HCT116 (cell line): ENCODE measurements around the gene SLC35C1. TPM values are rescaled to one million over a fixed set of nuclear protein-coding genes. Genes with fewer than 3 reads are reported as not detected.

Experiments
- ATAC-seq: fragments of 200-7000 bp; cut with Tn5 transposase; 2 replicates; pipeline ENCODE4 v1.9.1; 2020; ENCODE audit warnings: mild to moderate bottlenecking, moderate library complexity
- BruUV-seq: library from RNA; stranded (reverse); fragments of 400-500 nt; replicated peaks from 2 replicates; lab custom pipeline; 2021; lab: Mats Ljungman, UMichigan
- CTCF ChIA-PET: fragments of 300-600 bp; sonication (Branson Sonifier 250); formaldehyde crosslinking; loops from one replicate; lab custom pipeline; 2021; ENCODE audit warnings: antibody characterized with exemption; lab: Charles Lee
- POLR2A ChIA-PET: fragments of 300-600, 350-600 bp; sonication (Branson Sonifier 250); formaldehyde crosslinking; loops from one replicate; lab custom pipeline; 2021; ENCODE audit warnings: antibody characterized with exemption; lab: Charles Lee
- RAD21 ChIA-PET, 2 experiments: fragments of 300-600 bp; sonication (Branson Sonifier 250); formaldehyde crosslinking; loops; one replicate each; lab custom pipeline; 2023; ENCODE audit warnings: low total read pairs in 2 of 2; ENCODE audit not compliant: uncharacterized antibody in 2 of 2, unreplicated experiment in 2 of 2, low non-redundant PET in 1 of 2; lab: Charles Lee
- DNase-seq: peaks from one replicate; pipeline ENCODE4 v3.0.0-alpha.2; 2010; ENCODE audit warnings: low read depth, low spot score
- H2AFZ ChIP-seq: fragments of 200-600 bp; shearing (Covaris generic), sonication (generic); 2 replicates; pipeline ENCODE4 v1.6.1; 2017; ENCODE audit warnings: low read depth, mixed run types, mixed read lengths, antibody characterized with exemption, low read length; ENCODE audit not compliant: poor library complexity, severe bottlenecking
- H3K27ac ChIP-seq: 2 replicates; pipeline ENCODE4 v1.5.1; 2012; ENCODE audit warnings: low read depth, low read length
- H3K27me3 ChIP-seq: fragments of 200-600 bp; sonication (generic); 2 replicates; pipeline ENCODE4 v1.6.1; 2016; ENCODE audit warnings: mixed run types, low read length, mixed read lengths; ENCODE audit not compliant: insufficient read depth
- H3K36me3 ChIP-seq, 2 experiments: fragments of 200-500 bp in 1 of 2; fragments of 200-600 bp in 1 of 2; sonication (Bioruptor generic) in 1 of 2; sonication (generic) in 1 of 2; 2 replicates each; pipeline versions ENCODE4 v1.5.1 to v1.6.1; 2014 to 2016; ENCODE audit warnings: low read length in 2 of 2, inconsistent platforms in 1 of 2, mixed read lengths in 1 of 2, mixed run types in 1 of 2; ENCODE audit not compliant: insufficient read depth in 2 of 2, control insufficient read depth in 1 of 2
- H3K4me1 ChIP-seq, 2 experiments: fragments of 200-600 bp in 1 of 2; sonication (generic) in 1 of 2; 2 replicates each; pipeline versions ENCODE4 v1.5.1 to v1.6.1; 2012 to 2017; ENCODE audit warnings: low read length in 2 of 2, inconsistent platforms in 1 of 2, mild to moderate bottlenecking in 1 of 2, mixed read lengths in 1 of 2, mixed run types in 1 of 2, moderate library complexity in 1 of 2; ENCODE audit not compliant: insufficient read depth in 2 of 2, control insufficient read depth in 1 of 2
- H3K4me2 ChIP-seq: fragments of 200-600 bp; sonication (generic); 2 replicates; pipeline ENCODE4 v1.6.1; 2017; ENCODE audit warnings: mixed run types, low read length, mixed read lengths
- H3K4me3 ChIP-seq, 2 experiments: fragments of 200-600 bp in 1 of 2; sonication (generic) in 1 of 2; replicated peaks in 1 of 2; 2 replicates each; pipeline ENCODE4 v1.5.1; 2011 to 2016; ENCODE audit warnings: low read length in 2 of 2, control low read depth in 1 of 2, low read depth in 1 of 2, mild to moderate bottlenecking in 1 of 2, mixed read lengths in 1 of 2, mixed run types in 1 of 2
- H3K79me2 ChIP-seq: fragments of 200-600 bp; sonication (generic); 2 replicates; pipeline ENCODE4 v1.6.1; 2017; ENCODE audit warnings: mild to moderate bottlenecking, mixed run types, low read length, moderate library complexity, mixed read lengths; ENCODE audit not compliant: insufficient read depth
- H3K9ac ChIP-seq: fragments of 200-600 bp; sonication (generic); 2 replicates; pipeline ENCODE4 v1.6.1; 2016; ENCODE audit warnings: low read length, mixed read lengths
- H3K9me2 ChIP-seq: fragments of 200-600 bp; sonication (generic), shearing (Covaris generic); 2 replicates; pipeline ENCODE4 v1.6.1; 2017; ENCODE audit warnings: mixed run types, mild to moderate bottlenecking, moderate library complexity; ENCODE audit not compliant: insufficient read depth
- H3K9me3 ChIP-seq, 2 experiments: fragments of 200-500 bp in 1 of 2; fragments of 200-600 bp in 1 of 2; sonication (Bioruptor generic) in 1 of 2; sonication (generic) in 1 of 2; 2 replicates each; pipeline ENCODE4 v1.6.1; 2014 to 2017; ENCODE audit warnings: low read length in 2 of 2, mixed read lengths in 2 of 2, inconsistent platforms in 1 of 2, low read depth in 1 of 2, mild to moderate bottlenecking in 1 of 2, mixed run types in 1 of 2, moderate library complexity in 1 of 2; ENCODE audit not compliant: control insufficient read depth in 1 of 2, insufficient read depth in 1 of 2
- H4K20me1 ChIP-seq: fragments of 200-600 bp; sonication (generic), shearing (Covaris generic); 2 replicates; pipeline ENCODE4 v1.6.1; 2017; ENCODE audit warnings: mixed run types, mild to moderate bottlenecking, moderate library complexity; ENCODE audit not compliant: insufficient read depth
- CBX3 ChIP-seq: IDR thresholded peaks from 2 replicates; pipeline ENCODE4 v1.6.1; 2012; ENCODE audit warnings: low read depth
- CEBPB ChIP-seq: IDR thresholded peaks from 2 replicates; pipeline ENCODE4 v1.6.1; 2012; ENCODE audit warnings: low read depth
- EGR1 ChIP-seq: IDR thresholded peaks from 2 replicates; pipeline ENCODE4 v1.6.1; 2012; ENCODE audit warnings: low read depth
- ELF1 ChIP-seq: IDR thresholded peaks from 2 replicates; pipeline ENCODE4 v1.6.1; 2012; ENCODE audit warnings: low read depth, borderline replicate concordance
- EZH2phosphoT487 ChIP-seq: fragments of 200-600 bp; IDR thresholded peaks from 2 replicates; pipeline ENCODE4 v1.6.1; 2018; ENCODE audit warnings: antibody characterized with exemption, borderline replicate concordance
- POLR2A ChIP-seq: IDR thresholded peaks from 2 replicates; pipeline ENCODE4 v1.7.0; 2011; ENCODE audit warnings: borderline replicate concordance; ENCODE audit not compliant: insufficient read depth, insufficient read length; ENCODE audit errors: extremely low read depth
- POLR2AphosphoS5 ChIP-seq: IDR thresholded peaks from 2 replicates; pipeline ENCODE4 v1.6.1; 2011; ENCODE audit warnings: mild to moderate bottlenecking, low read depth, low read length, moderate library complexity
- RAD21 ChIP-seq: IDR thresholded peaks from 2 replicates; pipeline ENCODE4 v1.6.1; 2012; ENCODE audit warnings: low read depth, mild to moderate bottlenecking
- SIN3A ChIP-seq: IDR thresholded peaks from 2 replicates; pipeline ENCODE4 v1.6.1; 2012; ENCODE audit warnings: low read depth
- SRF ChIP-seq: IDR thresholded peaks from 2 replicates; pipeline ENCODE4 v1.6.1; 2012; ENCODE audit warnings: low read depth
- TCF7L2 ChIP-seq: IDR thresholded peaks from 2 replicates; pipeline ENCODE4 v1.7.0; 2011; ENCODE audit warnings: borderline replicate concordance, inconsistent platforms; ENCODE audit not compliant: insufficient read depth, insufficient read length; ENCODE audit errors: extremely low read depth
- ZFX ChIP-seq: fragments of 450-650 bp; IDR thresholded peaks from 2 replicates; pipeline ENCODE4 v1.6.1; 2017
- intact Hi-C: fragments of 100-400 bp; cut with micrococcal nuclease; formaldehyde crosslinking; loops from 2 replicates; pipeline ENCODE4 v1.10.0; 2022
- total RNA-seq: library from RNA; stranded (reverse); gene quantifications from one replicate; pipeline ENCODE4 v1.2.1, GENCODE V29; 2021; ENCODE audit not compliant: unreplicated experiment
- TF ChIP-seq, protein P1 (sequence below): IDR thresholded peaks from 2 replicates; pipeline ENCODE4 v1.6.1; 2012

SLC35C1 gene
- total RNA-seq, 1 experiment from 2014 or later, result 18.2 TPM

DNA sequence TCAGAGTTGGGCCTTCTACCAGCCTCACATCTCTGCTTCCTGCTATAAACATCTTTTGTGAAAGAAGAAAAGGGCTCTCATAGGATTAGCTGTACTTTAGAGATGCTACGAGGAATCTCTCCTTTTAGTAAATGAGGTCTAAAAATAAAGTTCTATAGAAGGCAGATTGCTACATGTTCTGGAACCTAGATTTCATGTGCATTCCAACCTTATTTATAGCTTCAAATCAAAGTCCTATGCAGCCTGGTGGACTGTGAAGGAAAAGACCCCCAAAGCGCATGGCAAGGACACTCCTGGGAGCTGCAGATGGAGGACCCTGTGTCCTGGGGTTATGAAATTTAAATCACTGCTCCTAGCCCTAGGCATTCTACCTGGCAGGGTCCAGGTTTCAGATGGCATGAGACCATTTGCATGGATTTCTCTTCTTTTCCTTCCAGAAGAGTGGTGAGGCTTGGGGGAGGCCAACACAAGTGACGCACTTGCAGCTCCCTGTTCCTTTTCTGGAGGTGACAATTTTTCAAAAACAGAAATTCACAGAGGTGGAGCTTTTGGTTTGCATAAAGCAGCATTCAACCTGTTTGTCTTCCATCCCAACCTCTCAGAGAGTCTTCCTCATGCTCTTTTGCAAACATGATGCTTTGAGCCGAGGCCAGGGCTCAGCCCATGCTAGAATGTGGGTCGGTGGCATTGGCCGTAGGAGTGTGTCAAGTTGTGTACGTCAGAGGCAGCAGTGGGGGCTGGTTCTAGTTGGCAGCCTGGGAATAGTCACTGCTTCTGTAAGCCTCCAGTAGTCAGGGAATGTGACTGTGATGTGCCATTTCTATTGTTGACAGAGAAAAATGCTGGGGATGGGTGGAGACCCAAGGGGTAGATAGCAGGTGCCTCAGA is 48.6 kb downstream of the SLC35C1 start:
- H4K20me1 ChIP-seq, result no peaks in the 10 kb centered on the region
- TF ChIP-seq EZH2phosphoT487, result no peak
- TF ChIP-seq SRF, result no peak
- TF ChIP-seq RAD21, result no peak
- no peak for TF ChIP-seq ELF1
- TF ChIP-seq TCF7L2, result no peak
- TF ChIP-seq, protein P1, sequence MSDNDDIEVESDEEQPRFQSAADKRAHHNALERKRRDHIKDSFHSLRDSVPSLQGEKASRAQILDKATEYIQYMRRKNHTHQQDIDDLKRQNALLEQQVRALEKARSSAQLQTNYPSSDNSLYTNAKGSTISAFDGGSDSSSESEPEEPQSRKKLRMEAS, result no peak
- TF ChIP-seq EGR1, result no peak
- no peak for TF ChIP-seq CBX3
- no peak for TF ChIP-seq POLR2A
- no peak for TF ChIP-seq ZFX
- peaks cover under 1 to 6% of the 10 kb centered on the region in 2 experiments; a peak in 3 of 4 replicates for H3K4me1 ChIP-seq
- no peaks in the 10 kb centered on the region for H3K9me3 ChIP-seq
- BruUV-seq, result no TSS peak
- ChIA-PET CTCF (no interaction called here), POLR2A (no interaction called here), RAD21 (no interaction called here)
- no peak overlapping the region for H3K4me2 ChIP-seq
- DNase-seq, result no peak
- no peak for ATAC-seq
- no peak overlapping the region for H3K4me3 ChIP-seq
- intact Hi-C loops, result no loop called here
- H3K27me3 ChIP-seq, result no peaks in the 10 kb centered on the region
- no peak overlapping the region for H3K27ac ChIP-seq
- H3K79me2 ChIP-seq, result peaks cover 30% of the 10 kb centered on the region
- H3K9me2 ChIP-seq, result no peaks in the 10 kb centered on the region
- H2AFZ ChIP-seq, result no peak overlapping the region
- no peak overlapping the region for H3K9ac ChIP-seq
- H3K36me3 ChIP-seq, result peaks cover under 1 to 5% of the 10 kb centered on the region in 2 experiments; a peak in 3 of 4 replicates

DNA sequence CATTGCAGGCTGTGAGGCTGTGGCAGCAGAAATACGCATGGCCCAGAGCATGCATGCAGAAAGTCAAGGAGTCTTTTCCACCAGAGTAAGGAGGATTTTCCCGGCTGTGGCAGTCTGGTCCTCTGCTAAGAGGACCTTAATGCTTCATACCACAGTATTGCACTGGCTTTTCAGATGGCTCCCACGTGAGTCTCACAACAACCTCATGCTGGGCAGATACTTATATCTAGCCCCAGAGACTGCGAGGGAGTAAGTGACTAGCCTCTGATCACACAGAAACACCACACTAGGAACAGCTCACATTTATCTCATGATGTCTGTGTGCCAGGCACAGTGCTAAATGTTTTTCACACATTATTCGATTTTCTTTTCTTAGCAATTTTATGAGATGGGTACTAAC is 50.4 kb downstream of the SLC35C1 start:
- POLR2A ChIA-PET, result no interaction called here
- peaks cover 0 to 5% of the 10 kb centered on the region in 2 experiments; a peak in 1 of 4 replicates for H3K4me1 ChIP-seq
- RAD21 ChIA-PET, result no interaction called here
- H4K20me1 ChIP-seq, result no peaks in the 10 kb centered on the region
- CTCF ChIA-PET, result no interaction called here
- intact Hi-C loops, result no loop called here
- H3K27me3 ChIP-seq, result no peaks in the 10 kb centered on the region
- H3K9me3 ChIP-seq, result no peaks in the 10 kb centered on the region
- no peak for ATAC-seq
- no peak overlapping the region for H3K4me2 ChIP-seq
- H3K9me2 ChIP-seq, result no peaks in the 10 kb centered on the region
- no peak overlapping the region for H2AFZ ChIP-seq
- no TSS peak for BruUV-seq
- TF ChIP-seq POLR2AphosphoS5, result no peak
- TF ChIP-seq, protein P1, result no peak
- no peak for TF ChIP-seq TCF7L2
- no peak for TF ChIP-seq CEBPB
- TF ChIP-seq ZFX, result no peak
- TF ChIP-seq SIN3A, result no peak
- TF ChIP-seq POLR2A, result no peak
- TF ChIP-seq ELF1, result no peak
- H3K4me3 ChIP-seq, result no peak overlapping the region
- peaks cover 3 to 5% of the 10 kb centered on the region in 2 experiments; a peak in 3 of 4 replicates for H3K36me3 ChIP-seq
- DNase-seq, result no peak
- H3K79me2 ChIP-seq, result peaks cover 19% of the 10 kb centered on the region
- no peak overlapping the region for H3K27ac ChIP-seq
- H3K9ac ChIP-seq, result no peak overlapping the region
